Activated naive CD4-positive, alpha-beta T cell treated with anti-CD3 and anti-CD28 coated beads, Interleukin-2, amount 50 U/mL, for 72 hours (primary cell): ENCODE data around the gene ZNF821. TPM values are rescaled to one million over a fixed set of nuclear protein-coding genes. Genes with fewer than 3 reads are reported as not detected.

Experiments
- ATAC-seq, 2 donors: fragments of 150-1000 bp; cut with Tn5 transposase; 2 replicates each; pipeline ENCODE4 v1.10.0; 2021; ENCODE audit warnings: mild to moderate bottlenecking in 2 of 2, moderate library complexity in 2 of 2
- DNase-seq, 2 donors: peaks; one replicate each; pipeline ENCODE4 v3.0.0; 2021 to 2022; ENCODE audit warnings: low spot score in 2 of 2
- H3K27ac Mint-ChIP-seq, 2 donors: one replicate each; pipeline ENCODE4 v1.8.0; 2022; ENCODE audit warnings: mild to moderate bottlenecking in 2 of 2, mixed read lengths in 2 of 2
- H3K36me3 Mint-ChIP-seq, 2 donors: one replicate each; pipeline ENCODE4 v1.8.0; 2022; ENCODE audit warnings: mixed read lengths in 2 of 2
- H3K9me3 Mint-ChIP-seq, 2 donors: one replicate each; pipeline ENCODE4 v1.8.0; 2022; ENCODE audit warnings: mixed read lengths in 2 of 2
- total RNA-seq, 2 donors: library from RNA; stranded (reverse); gene quantifications; one replicate each; pipeline ENCODE4 v1.2.3, GENCODE V29; 2022

ZNF821 gene, protein sequence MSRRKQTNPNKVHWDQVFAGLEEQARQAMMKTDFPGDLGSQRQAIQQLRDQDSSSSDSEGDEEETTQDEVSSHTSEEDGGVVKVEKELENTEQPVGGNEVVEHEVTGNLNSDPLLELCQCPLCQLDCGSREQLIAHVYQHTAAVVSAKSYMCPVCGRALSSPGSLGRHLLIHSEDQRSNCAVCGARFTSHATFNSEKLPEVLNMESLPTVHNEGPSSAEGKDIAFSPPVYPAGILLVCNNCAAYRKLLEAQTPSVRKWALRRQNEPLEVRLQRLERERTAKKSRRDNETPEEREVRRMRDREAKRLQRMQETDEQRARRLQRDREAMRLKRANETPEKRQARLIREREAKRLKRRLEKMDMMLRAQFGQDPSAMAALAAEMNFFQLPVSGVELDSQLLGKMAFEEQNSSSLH
- 1 to 10 TPM; 6.6 to 7.3 TPM for total RNA-seq

DNA sequence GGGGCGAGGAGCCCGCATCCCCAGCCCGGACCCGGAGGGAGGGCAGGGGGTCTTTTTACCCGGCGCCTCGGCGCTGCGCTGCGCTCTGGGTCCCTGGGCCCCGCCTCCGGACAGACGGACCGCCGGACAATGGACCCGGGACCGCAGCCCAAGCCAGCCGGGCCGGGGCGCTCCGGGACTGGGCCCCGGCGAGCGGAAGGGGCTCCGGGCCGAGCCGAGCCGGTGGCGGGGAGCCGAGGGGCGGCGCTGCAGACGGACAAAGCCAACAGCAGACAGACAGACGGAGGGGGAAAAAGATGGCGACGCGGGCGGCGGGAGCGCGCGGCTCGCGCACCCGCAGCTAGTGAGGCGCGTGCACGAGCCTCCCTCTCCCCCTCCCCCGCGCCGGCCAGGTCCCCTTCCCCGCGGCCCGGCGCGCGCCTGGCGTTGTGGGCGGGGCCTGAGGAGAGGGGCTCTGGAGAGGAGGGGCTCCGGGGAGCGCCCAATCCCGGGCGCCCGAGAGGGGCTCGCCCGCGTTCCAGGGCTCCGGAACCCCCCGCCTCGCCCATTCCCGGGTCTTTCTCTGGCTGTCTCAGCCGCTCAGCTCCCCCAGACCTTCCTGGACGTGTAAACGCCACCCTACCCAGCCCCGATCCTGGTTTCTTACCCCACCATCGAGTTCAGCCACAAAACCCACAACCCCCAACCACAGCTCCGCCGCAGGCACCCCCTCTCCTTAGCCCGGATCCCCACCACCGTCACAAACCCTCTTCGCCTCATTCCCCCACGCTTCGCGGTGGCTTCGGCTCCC lies at the start of gene ZNF821:
TSS of gene ZNF821 (minus strand) at position 334 of the 790 bp plus-strand sequence. CDS start 4,236 bp downstream, outside the sequence.
- H3K9me3 Mint-ChIP-seq, result no peaks in the 10 kb centered on the region
- DNase-seq, result peak; percentile 83 to 86
- peaks cover 4% of the 10 kb centered on the region in 2 donors for H3K36me3 Mint-ChIP-seq
- H3K27ac Mint-ChIP-seq, result peak within 1 kb of the TSS; percentile 89 to 93
- peak; percentile 76 to 81 for ATAC-seq

GRCh38 chr16:71933017-71933416 lies 49.0 kb upstream of the ZNF821 start:
- no peak for ATAC-seq
- Mint-ChIP-seq H3K27ac (peak overlapping the region in 1 of 2 donors; percentile 68), H3K9me3 (no peaks in the 10 kb centered on the region), H3K36me3 (peaks cover 1 to 4% of the 10 kb centered on the region in 2 donors)
- no peak for DNase-seq

DNA sequence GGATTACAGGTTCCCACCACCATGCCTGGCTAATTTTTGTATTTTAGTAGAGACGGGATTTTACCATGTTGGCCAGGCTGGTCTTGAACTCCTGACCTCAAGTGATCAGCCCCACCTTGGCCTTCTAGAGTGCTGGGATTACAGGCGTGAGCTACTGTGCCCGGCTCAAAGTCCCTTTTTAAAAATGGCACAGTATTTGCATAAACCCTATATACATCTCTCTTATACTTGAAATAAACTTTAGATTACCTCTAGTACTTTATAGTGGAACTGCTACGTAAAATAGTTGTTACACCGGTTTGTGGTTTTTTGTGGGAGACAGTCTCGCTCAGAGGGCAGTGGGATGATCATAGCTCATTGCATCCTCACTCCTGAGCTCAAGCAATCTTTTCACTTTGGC lies 47.6 kb upstream of the ZNF821 start:
- ATAC-seq (no peak), DNase-seq (no peak)
- Mint-ChIP-seq H3K9me3 (no peaks in the 10 kb centered on the region), H3K27ac (peak overlapping the region in 1 of 2 donors; percentile 39), H3K36me3 (peaks cover 13 to 17% of the 10 kb centered on the region in 2 donors)

DNA sequence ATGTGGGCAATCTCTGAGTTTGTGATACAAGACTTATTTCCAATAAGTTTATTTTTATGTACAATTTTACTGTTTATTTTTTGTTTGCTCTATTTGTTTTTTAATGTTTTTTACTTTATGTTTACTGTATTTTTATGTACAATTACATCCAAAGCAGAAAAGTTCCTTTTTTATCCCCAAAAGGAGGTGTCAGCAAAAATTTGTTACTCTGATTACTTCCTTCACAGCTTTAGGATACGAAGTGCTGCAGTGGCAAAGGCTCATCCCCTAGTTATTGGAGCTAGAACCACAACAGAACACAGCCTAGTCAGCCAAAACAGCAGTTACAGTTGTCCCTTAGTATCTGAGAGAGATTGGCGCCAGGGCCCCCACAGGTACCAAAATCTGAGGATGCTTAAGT lies 47.0 kb upstream of the ZNF821 start:
- no peak for ATAC-seq
- H3K36me3 Mint-ChIP-seq, result peaks cover 14 to 20% of the 10 kb centered on the region in 2 donors
- H3K9me3 Mint-ChIP-seq, result no peaks in the 10 kb centered on the region
- no peak for DNase-seq
- H3K27ac Mint-ChIP-seq, result no peak overlapping the region

DNA sequence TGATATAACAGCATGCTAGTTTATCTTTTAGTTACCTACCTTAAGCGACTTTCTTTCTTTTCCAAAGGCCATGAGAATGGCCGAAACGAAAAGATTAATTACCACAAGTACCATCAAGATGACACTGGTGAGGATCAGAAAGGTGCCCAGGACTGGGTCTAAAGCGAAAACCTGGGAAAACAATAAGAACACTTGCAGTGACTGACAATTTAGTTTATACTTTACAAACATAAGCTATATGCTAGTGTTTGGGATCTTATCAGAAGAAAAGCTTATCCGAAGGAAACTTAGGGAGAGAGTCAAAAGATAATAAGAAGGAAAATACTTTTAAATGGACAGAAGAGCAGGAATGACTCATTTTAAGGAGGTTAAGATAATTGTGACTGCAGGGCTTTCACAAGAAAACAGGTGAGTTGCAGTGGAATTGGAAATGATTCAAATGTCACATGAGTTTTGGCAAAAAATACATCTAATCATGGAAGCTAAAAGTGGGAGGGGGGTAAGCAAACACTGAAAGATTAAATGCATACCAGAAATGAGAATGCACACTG lies 46.1 kb upstream of the ZNF821 start:
- DNase-seq, result no peak
- Mint-ChIP-seq H3K36me3 (peaks cover 14 to 20% of the 10 kb centered on the region in 2 donors), H3K27ac (no peak overlapping the region), H3K9me3 (no peaks in the 10 kb centered on the region)
- no peak for ATAC-seq

GRCh38 chr16:71929048-71929447 lies 45.1 kb upstream of the ZNF821 start:
- no peak for ATAC-seq
- DNase-seq, result no peak
- Mint-ChIP-seq H3K27ac (peak overlapping the region; percentile 35 to 60), H3K36me3 (peaks cover 14 to 20% of the 10 kb centered on the region in 2 donors), H3K9me3 (no peaks in the 10 kb centered on the region)

GRCh38 chr16:71927787-71928186 lies 43.8 kb upstream of the ZNF821 start:
- Mint-ChIP-seq H3K36me3 (peaks cover 14 to 20% of the 10 kb centered on the region in 2 donors), H3K27ac (peak overlapping the region in 1 of 2 donors; percentile 90), H3K9me3 (no peaks in the 10 kb centered on the region)
- no peak for ATAC-seq
- DNase-seq, result no peak

GRCh38 chr16:71927383-71927782 lies 43.4 kb upstream of the ZNF821 start:
- Mint-ChIP-seq H3K27ac (peak overlapping the region in 1 of 2 donors; percentile 90), H3K36me3 (peaks cover 17 to 23% of the 10 kb centered on the region in 2 donors), H3K9me3 (no peaks in the 10 kb centered on the region)
- DNase-seq (no peak), ATAC-seq (peak in 1 of 2 donors; percentile 22)

GRCh38 chr16:71924710-71925109 lies 40.7 kb upstream of the ZNF821 start:
- Mint-ChIP-seq H3K36me3 (peaks cover 31 to 42% of the 10 kb centered on the region in 2 donors), H3K9me3 (no peaks in the 10 kb centered on the region), H3K27ac (no peak overlapping the region)
- ATAC-seq, result no peak
- no peak for DNase-seq

DNA sequence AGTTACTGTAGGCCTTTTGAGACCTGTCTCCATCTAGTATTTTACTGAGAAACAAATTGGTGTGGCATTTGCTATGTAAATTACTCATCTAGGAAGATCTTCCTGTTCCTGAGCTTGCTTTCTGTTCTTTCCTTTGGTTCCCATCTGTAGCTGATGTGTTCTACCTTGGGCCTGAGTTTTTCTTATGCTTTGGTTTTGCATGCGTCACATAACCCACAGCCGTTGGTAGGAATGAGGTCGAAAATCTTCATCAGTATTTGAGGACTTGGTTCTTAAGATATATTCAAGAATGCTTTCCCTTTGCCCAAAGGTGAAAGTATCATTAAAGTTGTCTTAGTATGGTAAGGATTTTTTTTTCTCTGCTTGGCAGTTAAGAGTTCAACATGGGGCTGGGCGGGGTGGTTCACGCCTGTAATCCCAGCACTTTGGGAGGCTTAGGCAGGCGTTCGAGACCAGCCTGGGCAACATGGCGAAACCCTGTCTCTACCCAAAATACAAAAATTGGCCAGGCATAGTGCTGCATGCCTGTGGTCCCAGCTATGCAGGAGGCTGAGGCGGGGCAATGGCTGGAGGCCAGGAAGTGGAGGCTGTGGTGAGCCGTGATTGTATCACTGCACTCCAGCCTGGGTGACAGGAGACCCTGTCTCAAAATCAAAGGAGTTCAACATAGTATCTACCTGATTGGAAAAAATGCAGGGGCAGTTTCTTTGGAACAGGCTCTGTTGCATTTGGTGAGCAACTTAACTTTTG lies 40.1 kb upstream of the ZNF821 start:
- H3K36me3 Mint-ChIP-seq, result peaks cover 35 to 48% of the 10 kb centered on the region in 2 donors
- H3K9me3 Mint-ChIP-seq, result peaks cover 0 to under 1% of the 10 kb centered on the region in 2 donors
- ATAC-seq, result no peak
- H3K27ac Mint-ChIP-seq, result no peak overlapping the region
- DNase-seq, result no peak

DNA sequence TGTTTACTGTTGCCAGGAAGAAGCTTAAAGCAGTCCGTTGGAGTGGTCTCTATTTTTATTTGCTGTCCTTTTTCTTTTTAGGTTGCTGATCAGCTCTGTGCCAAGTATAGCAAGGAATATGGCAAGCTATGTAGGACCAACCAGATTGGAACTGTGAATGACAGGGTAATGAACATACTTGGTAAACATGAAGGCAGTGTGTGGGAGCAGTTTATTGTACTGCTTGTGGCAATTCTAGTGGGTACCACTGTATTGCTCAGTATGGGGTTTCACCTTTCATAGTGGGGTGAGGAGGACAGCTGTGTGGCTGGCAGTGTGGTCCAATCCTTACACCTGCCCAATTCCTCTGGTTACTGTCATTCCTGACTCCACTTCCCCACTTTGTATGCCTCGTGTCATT lies 36.7 kb upstream of the ZNF821 start:
- no peak for DNase-seq
- H3K36me3 Mint-ChIP-seq, result peaks cover 45 to 66% of the 10 kb centered on the region in 2 donors
- H3K9me3 Mint-ChIP-seq, result peaks cover 0 to 4% of the 10 kb centered on the region in 2 donors
- no peak for ATAC-seq
- peak overlapping the region in 1 of 2 donors; percentile 53 for H3K27ac Mint-ChIP-seq

GRCh38 chr16:71919035-71919434 lies 35.1 kb upstream of the ZNF821 start:
- DNase-seq (no peak), ATAC-seq (no peak)
- Mint-ChIP-seq H3K27ac (peak overlapping the region in 1 of 2 donors; percentile 76), H3K9me3 (peaks cover 0 to 4% of the 10 kb centered on the region in 2 donors), H3K36me3 (peaks cover 49 to 71% of the 10 kb centered on the region in 2 donors)

- DNase-seq (no peak), ATAC-seq (no peak)
- Mint-ChIP-seq H3K9me3 (peaks cover 0 to 4% of the 10 kb centered on the region in 2 donors), H3K36me3 (peaks cover 49 to 73% of the 10 kb centered on the region in 2 donors), H3K27ac (peak overlapping the region in 1 of 2 donors; percentile 44)
These were observed 33.9 kb upstream of the ZNF821 start for GRCh38 chr16:71917900-71918299.

DNA sequence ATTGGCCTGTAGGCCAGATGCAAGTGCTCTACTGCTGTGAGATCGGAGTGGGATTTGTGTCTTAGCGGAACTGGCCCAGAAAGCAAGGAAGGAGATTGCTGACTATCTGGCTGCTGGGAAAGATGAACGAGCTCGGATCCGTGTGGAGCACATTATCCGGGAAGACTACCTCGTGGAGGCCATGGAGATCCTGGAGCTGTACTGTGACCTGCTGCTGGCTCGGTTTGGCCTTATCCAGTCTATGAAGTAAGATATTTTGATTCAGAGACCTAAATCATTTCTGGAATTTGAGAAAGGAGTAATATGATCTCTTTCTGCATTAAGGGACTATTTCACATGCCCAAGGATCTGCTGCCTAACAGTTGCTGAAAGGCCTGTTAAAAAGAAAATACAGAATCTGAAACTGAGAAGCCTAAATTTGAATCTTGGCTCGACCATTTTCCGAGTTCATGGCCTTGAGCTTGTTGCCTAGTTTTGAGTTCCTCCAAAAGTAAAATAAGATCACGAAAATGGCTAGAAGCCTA lies 32.5 kb upstream of the ZNF821 start:
- ATAC-seq, result no peak
- Mint-ChIP-seq H3K36me3 (peaks cover 43 to 72% of the 10 kb centered on the region in 2 donors), H3K9me3 (peaks cover 0 to 4% of the 10 kb centered on the region in 2 donors), H3K27ac (peak overlapping the region; percentile 42 to 73)
- DNase-seq, result no peak

DNA sequence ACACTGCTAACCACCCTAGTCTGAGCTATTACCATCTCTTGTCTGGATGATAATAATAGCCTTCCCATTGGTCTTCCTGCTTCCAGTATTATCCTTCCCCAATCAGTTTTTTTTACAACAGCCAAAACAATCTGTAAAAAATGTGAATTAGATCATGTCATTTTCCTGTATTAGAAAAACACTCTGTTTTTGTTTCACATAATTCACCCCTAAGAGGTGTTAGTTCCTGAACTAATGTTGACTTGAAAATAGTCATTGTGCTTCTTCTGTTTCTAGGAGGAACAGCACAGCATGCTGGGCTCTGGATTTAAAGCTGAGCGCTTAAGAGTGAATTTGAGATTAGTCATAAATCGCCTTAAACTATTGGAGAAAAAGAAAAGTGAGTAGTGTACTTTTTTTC lies 31.4 kb upstream of the ZNF821 start:
- H3K36me3 Mint-ChIP-seq, result peaks cover 32 to 60% of the 10 kb centered on the region in 2 donors
- peak overlapping the region in 1 of 2 donors; percentile 57 for H3K27ac Mint-ChIP-seq
- ATAC-seq, result no peak
- peaks cover 0 to 4% of the 10 kb centered on the region in 2 donors for H3K9me3 Mint-ChIP-seq
- DNase-seq, result no peak

DNA sequence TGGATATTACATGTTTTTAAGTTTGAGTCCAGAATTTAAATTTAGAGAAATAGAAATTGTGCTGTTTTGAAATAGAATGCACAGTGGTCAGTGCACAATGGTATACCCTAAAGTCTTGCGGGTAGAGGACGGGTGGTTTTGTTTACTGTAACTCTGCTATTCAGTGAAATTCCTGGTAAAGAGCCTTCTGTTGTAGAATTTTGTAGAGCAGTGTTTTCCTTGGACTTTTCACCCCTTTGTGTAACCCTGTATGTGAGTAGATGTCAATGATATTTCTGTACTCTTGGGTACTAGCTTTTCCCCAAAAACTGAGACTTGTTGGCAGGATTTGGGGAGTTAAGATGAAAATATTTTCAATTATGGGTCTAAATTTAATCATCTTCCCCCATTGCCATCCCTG lies 30.8 kb upstream of the ZNF821 start:
- ATAC-seq (no peak), DNase-seq (no peak)
- peak overlapping the region in 1 of 2 donors; percentile 81 for H3K27ac Mint-ChIP-seq
- H3K9me3 Mint-ChIP-seq, result peaks cover 0 to 4% of the 10 kb centered on the region in 2 donors
- H3K36me3 Mint-ChIP-seq, result peaks cover 32 to 55% of the 10 kb centered on the region in 2 donors
